ENCODE data around the gene NPTN. TPM values are rescaled to one million over a fixed set of nuclear protein-coding genes. Genes with fewer than 3 reads are reported as not detected.

NPTN gene
- total and polyA plus RNA-seq, 9 of the 15 experiments (the other 6 are each of a cell fraction or from before 2014, with no cell fraction given) = 9.6 to 48.5 (median 21.7) TPM

DNA sequence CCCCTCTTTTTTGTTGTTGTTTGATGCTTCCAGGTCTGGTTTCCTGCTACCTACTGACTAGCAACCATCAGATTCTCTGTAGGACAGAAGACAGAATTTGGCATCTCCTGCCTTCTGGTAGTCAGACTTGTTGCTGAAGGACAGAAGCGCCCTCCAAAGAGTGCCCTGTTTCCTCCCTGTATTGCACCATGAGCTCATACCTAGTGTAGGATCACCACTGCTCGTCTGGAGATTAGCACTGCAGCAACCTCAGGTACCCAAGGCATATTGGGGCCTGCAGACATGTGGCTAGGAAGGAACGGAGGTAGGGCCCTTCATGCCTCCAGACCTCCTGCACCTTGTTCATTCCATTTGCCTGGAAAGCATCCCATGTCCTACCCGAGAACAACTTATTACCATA lies 78.1 kb downstream of the NPTN start (continued):
- TF ChIP-seq NRF1 (conservative IDR thresholded peaks at IDR 0.05 in 1 of 2, IDR thresholded peaks at IDR 0.05 in 1 of 2) = no peak

DNA sequence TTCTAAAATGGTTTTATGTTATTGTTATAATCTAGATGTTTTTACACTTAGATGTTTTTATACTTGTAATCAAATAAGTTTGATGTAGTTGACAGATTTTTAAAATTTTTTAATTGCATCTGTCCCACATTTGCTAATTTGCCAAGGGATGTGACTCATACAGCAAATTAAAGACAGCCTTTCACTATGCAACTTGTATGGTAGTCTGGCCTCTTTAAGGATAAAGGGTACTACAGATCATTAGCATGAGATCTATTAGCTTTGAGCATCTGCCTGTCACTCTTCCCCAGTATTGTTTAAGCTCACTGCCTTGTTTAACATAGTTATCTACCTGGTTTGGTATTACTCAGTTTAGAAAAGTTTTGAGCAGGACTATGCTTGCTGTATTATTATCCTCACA lies 83.0 kb downstream of the NPTN start:
- TF ChIP-seq, protein P1, sequence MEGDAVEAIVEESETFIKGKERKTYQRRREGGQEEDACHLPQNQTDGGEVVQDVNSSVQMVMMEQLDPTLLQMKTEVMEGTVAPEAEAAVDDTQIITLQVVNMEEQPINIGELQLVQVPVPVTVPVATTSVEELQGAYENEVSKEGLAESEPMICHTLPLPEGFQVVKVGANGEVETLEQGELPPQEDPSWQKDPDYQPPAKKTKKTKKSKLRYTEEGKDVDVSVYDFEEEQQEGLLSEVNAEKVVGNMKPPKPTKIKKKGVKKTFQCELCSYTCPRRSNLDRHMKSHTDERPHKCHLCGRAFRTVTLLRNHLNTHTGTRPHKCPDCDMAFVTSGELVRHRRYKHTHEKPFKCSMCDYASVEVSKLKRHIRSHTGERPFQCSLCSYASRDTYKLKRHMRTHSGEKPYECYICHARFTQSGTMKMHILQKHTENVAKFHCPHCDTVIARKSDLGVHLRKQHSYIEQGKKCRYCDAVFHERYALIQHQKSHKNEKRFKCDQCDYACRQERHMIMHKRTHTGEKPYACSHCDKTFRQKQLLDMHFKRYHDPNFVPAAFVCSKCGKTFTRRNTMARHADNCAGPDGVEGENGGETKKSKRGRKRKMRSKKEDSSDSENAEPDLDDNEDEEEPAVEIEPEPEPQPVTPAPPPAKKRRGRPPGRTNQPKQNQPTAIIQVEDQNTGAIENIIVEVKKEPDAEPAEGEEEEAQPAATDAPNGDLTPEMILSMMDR (IDR thresholded peaks at IDR 0.05 in 2 of 3, conservative IDR thresholded peaks at IDR 0.05 in 1 of 3; ENCODE audit: insufficient read depth in 2 of 3, low read depth in 1 of 3, low read length in 3 of 3) = no peak
- no peak for TF ChIP-seq SMARCC2 (IDR thresholded peaks at IDR 0.05; ENCODE audit: low read depth)
- TF ChIP-seq U2AF2 (optimal IDR thresholded peaks at IDR 0.05; ENCODE audit: low read depth, low read length) = no peak
- TF ChIP-seq CBFA2T3 (IDR thresholded peaks at IDR 0.05) = no peak
- no peak for TF ChIP-seq ARNT (IDR thresholded peaks at IDR 0.05)
- no peak for TF ChIP-seq ZNF431 (CRISPR knock-in tag; IDR thresholded peaks at IDR 0.05)
- no peak for TF ChIP-seq NRF1 (conservative IDR thresholded peaks at IDR 0.05 in 1 of 2, IDR thresholded peaks at IDR 0.05 in 1 of 2)
- no peak for TF ChIP-seq ZNF668 (CRISPR knock-in tag; IDR thresholded peaks at IDR 0.05)
- TF ChIP-seq, protein P2, sequence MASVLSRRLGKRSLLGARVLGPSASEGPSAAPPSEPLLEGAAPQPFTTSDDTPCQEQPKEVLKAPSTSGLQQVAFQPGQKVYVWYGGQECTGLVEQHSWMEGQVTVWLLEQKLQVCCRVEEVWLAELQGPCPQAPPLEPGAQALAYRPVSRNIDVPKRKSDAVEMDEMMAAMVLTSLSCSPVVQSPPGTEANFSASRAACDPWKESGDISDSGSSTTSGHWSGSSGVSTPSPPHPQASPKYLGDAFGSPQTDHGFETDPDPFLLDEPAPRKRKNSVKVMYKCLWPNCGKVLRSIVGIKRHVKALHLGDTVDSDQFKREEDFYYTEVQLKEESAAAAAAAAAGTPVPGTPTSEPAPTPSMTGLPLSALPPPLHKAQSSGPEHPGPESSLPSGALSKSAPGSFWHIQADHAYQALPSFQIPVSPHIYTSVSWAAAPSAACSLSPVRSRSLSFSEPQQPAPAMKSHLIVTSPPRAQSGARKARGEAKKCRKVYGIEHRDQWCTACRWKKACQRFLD (CRISPR knock-in tag; IDR thresholded peaks at IDR 0.05) = no peak
- no peak for TF ChIP-seq BDP1 (IDR thresholded peaks at IDR 0.05; ENCODE audit: insufficient read depth, insufficient read length)
- no peak for TF ChIP-seq TCF7L2 (IDR thresholded peaks at IDR 0.05; ENCODE audit: low read depth, low read length)
- Histone ChIP-seq H3K4me1 (replicated peaks in 1 of 2; ENCODE audit: control insufficient read depth in 2 of 2, insufficient read depth in 2 of 2, low read length in 2 of 2) (no peaks in the 10 kb centered on the region), H4K20me1 (replicated peaks; ENCODE audit: control insufficient read depth, insufficient read depth, low read length) (no peaks in the 10 kb centered on the region; the same call in 1 of the 2 replicates), H2AFZ (ENCODE audit: low read depth, low read length) (no peak overlapping the region), H3K27ac (ENCODE audit: extremely low read depth, low read depth, low read length) (no peak overlapping the region), H3K4me3 (no peak overlapping the region), H3K27me3 (ENCODE audit: control insufficient read depth in 2 of 2, insufficient read depth in 2 of 2, low read length in 2 of 2) (no peaks in the 10 kb centered on the region), H3K79me2 (ENCODE audit: control insufficient read depth, insufficient read depth, low read length) (no peaks in the 10 kb centered on the region), H3K36me3 (ENCODE audit: control insufficient read depth, insufficient read depth, low read length) (no peaks in the 10 kb centered on the region), H3K4me2 (ENCODE audit: insufficient read depth, low read length) (no peak overlapping the region), H3K9ac (ENCODE audit: insufficient read depth in 1 of 2, low read depth in 2 of 2, low read length in 2 of 2) (no peak overlapping the region), H3K9me3 (replicated peaks; ENCODE audit: control insufficient read depth, insufficient read depth, low read depth, low read length) (no peaks in the 10 kb centered on the region), H3K9me1 (ENCODE audit: control insufficient read depth, insufficient read depth, low read length) (no peaks in the 10 kb centered on the region)
- no peak for ATAC-seq
- no peak for DNase-seq (ENCODE audit: extremely low read depth in 1 of 4, low spot score in 3 of 4)
- BruUV-seq (replicated peaks) = no TSS peak
- ChIA-PET POLR2A (interaction anchor here (0.7 kb wide), 1 partner anchor 81 kb away, joined by 3 read pairs; no protein-coding TSS in a partner anchor), CTCF (ENCODE audit: low intra/inter-chr PET ratio) (no interaction called here)
- no peak for FAIRE-seq
- in situ Hi-C loops (cut with MboI) = no loop called here
- intact Hi-C loops (cut with micrococcal nuclease) = loop anchor here (5.0 kb wide), 1 partner anchor 243 kb away; no protein-coding TSS in a partner anchor
